HepG2 (cell line): Measurements from ENCODE around the gene PLVAP. TPM values are rescaled to one million over a fixed set of nuclear protein-coding genes. Genes with fewer than 3 reads are reported as not detected.
A peak's percentile ranks its signal among the peaks of the same experiment; 100 is the strongest.

Experiments
- CENPX ChIP-seq: sonication (generic); formaldehyde crosslinking; IDR thresholded peaks from 2 replicates; pipeline ENCODE4 v1.9.0; 2021; ENCODE audit warnings: mild to moderate bottlenecking, missing genetic modification reagents, moderate library complexity
- ELF3 ChIP-seq: IDR thresholded peaks from 2 replicates; pipeline ENCODE4 v1.6.1; 2016; ENCODE audit warnings: missing genetic modification reagents, missing compliant biosample characterization
- FOXO1 ChIP-seq: sonication (generic); formaldehyde crosslinking; IDR thresholded peaks from 2 replicates; pipeline ENCODE4 v1.4.0; 2020; ENCODE audit warnings: missing genetic modification reagents
- NFIC ChIP-seq: IDR thresholded peaks from 2 replicates; pipeline ENCODE4 v1.6.1; 2012; ENCODE audit warnings: mild to moderate bottlenecking, low read length, inconsistent platforms
- PAXIP1 ChIP-seq: sonication (generic); formaldehyde crosslinking; conservative IDR thresholded peaks from 2 replicates; pipeline ENCODE4 v1.4.0; 2020; ENCODE audit warnings: mild to moderate bottlenecking, missing genetic modification reagents, moderate library complexity
- TERF1 ChIP-seq: sonication (generic); formaldehyde crosslinking; IDR thresholded peaks from 2 replicates; pipeline ENCODE4 v1.8.0; 2022; ENCODE audit warnings: mild to moderate bottlenecking, missing genetic modification reagents, moderate library complexity
- ZFP90 ChIP-seq: sonication (generic); formaldehyde crosslinking; IDR thresholded peaks from 2 replicates; pipeline ENCODE4 v1.8.0; 2022; ENCODE audit warnings: missing genetic modification reagents, mild to moderate bottlenecking, inconsistent platforms, borderline replicate concordance
- ZNF580 ChIP-seq: IDR thresholded peaks from 2 replicates; pipeline ENCODE4 v1.6.1; 2016; ENCODE audit warnings: low read depth, borderline replicate concordance
- ZNF605 ChIP-seq: sonication (generic); formaldehyde crosslinking; IDR thresholded peaks from 2 replicates; pipeline ENCODE4 v1.8.0; 2022; ENCODE audit warnings: mild to moderate bottlenecking, missing genetic modification reagents
- polyA plus RNA-seq, 8 experiments: library from polyadenylated mRNA; depleted of rRNA in 3 of 8; stranded (reverse) in 7 of 8; unstranded in 1 of 8; fragments of >200 nt; fragmentation: Illumina TruSeq in 4 of 8; extraction: Trizol in 4 of 8; gene quantifications; 2 replicates each; pipeline versions ENCODE4 v1.2.1 to v1.2.3, GENCODE V29; 2011 to 2016; ENCODE audit warnings: low read depth in 4 of 8, missing spikeins in 1 of 8, mixed read lengths in 1 of 8; ENCODE audit not compliant: insufficient read depth in 1 of 8
- total RNA-seq, 5 experiments: library from RNA; depleted of rRNA; stranded (reverse); fragments of >200 nt; fragmentation: Illumina TruSeq; extraction: Trizol; gene quantifications; 2 replicates each; pipeline ENCODE4 v1.2.3, GENCODE V29; 2016; ENCODE audit warnings: low read depth in 1 of 5
- TF ChIP-seq, protein P1 (sequence below): sonication (generic); formaldehyde crosslinking; IDR thresholded peaks from 2 replicates; pipeline ENCODE4 v1.4.0; 2020; ENCODE audit warnings: missing genetic modification reagents
- TF ChIP-seq, protein P2 (sequence below): sonication (generic); formaldehyde crosslinking; IDR thresholded peaks from 2 replicates; pipeline ENCODE4; 2020; ENCODE audit warnings: missing genetic modification reagents, mild to moderate bottlenecking, borderline replicate concordance
- TF ChIP-seq, protein P3 (sequence below): IDR thresholded peaks from 2 replicates; pipeline ENCODE4 v1.6.1; 2016; ENCODE audit warnings: mild to moderate bottlenecking
- TF ChIP-seq, protein P4 (sequence below): sonication (generic); formaldehyde crosslinking; IDR thresholded peaks from 2 replicates; pipeline ENCODE4 v1.4.0; 2020; ENCODE audit warnings: missing genetic modification reagents

Gene PLVAP
- total and polyA plus RNA-seq, 2 of the 13 experiments (the other 11 are each of a cell fraction or from before 2014, with no cell fraction given), result 0.26 TPM; not detected in 1

- TF ChIP-seq TERF1 (CRISPR knock-in tag), result no peak
- TF ChIP-seq ZNF580, result peak; percentile 46; the same call in 1 of the 2 replicates
- TF ChIP-seq PAXIP1 (CRISPR knock-in tag), result peak; percentile 32; the same call in 1 of the 2 replicates
- TF ChIP-seq, protein P1, sequence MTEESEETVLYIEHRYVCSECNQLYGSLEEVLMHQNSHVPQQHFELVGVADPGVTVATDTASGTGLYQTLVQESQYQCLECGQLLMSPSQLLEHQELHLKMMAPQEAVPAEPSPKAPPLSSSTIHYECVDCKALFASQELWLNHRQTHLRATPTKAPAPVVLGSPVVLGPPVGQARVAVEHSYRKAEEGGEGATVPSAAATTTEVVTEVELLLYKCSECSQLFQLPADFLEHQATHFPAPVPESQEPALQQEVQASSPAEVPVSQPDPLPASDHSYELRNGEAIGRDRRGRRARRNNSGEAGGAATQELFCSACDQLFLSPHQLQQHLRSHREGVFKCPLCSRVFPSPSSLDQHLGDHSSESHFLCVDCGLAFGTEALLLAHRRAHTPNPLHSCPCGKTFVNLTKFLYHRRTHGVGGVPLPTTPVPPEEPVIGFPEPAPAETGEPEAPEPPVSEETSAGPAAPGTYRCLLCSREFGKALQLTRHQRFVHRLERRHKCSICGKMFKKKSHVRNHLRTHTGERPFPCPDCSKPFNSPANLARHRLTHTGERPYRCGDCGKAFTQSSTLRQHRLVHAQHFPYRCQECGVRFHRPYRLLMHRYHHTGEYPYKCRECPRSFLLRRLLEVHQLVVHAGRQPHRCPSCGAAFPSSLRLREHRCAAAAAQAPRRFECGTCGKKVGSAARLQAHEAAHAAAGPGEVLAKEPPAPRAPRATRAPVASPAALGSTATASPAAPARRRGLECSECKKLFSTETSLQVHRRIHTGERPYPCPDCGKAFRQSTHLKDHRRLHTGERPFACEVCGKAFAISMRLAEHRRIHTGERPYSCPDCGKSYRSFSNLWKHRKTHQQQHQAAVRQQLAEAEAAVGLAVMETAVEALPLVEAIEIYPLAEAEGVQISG, result peak; percentile 21; the same call in 1 of the 2 replicates
- TF ChIP-seq CENPX, result no peak
- TF ChIP-seq, protein P2, sequence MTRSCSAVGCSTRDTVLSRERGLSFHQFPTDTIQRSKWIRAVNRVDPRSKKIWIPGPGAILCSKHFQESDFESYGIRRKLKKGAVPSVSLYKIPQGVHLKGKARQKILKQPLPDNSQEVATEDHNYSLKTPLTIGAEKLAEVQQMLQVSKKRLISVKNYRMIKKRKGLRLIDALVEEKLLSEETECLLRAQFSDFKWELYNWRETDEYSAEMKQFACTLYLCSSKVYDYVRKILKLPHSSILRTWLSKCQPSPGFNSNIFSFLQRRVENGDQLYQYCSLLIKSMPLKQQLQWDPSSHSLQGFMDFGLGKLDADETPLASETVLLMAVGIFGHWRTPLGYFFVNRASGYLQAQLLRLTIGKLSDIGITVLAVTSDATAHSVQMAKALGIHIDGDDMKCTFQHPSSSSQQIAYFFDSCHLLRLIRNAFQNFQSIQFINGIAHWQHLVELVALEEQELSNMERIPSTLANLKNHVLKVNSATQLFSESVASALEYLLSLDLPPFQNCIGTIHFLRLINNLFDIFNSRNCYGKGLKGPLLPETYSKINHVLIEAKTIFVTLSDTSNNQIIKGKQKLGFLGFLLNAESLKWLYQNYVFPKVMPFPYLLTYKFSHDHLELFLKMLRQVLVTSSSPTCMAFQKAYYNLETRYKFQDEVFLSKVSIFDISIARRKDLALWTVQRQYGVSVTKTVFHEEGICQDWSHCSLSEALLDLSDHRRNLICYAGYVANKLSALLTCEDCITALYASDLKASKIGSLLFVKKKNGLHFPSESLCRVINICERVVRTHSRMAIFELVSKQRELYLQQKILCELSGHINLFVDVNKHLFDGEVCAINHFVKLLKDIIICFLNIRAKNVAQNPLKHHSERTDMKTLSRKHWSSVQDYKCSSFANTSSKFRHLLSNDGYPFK (CRISPR knock-in tag), result 0 out of 2 replicates have a peak, but pooled peaks have one; percentile 38
- TF ChIP-seq ELF3 (CRISPR knock-in tag), result peak; percentile 44
- peak; percentile 58 for TF ChIP-seq ZNF605
- TF ChIP-seq, protein P3, sequence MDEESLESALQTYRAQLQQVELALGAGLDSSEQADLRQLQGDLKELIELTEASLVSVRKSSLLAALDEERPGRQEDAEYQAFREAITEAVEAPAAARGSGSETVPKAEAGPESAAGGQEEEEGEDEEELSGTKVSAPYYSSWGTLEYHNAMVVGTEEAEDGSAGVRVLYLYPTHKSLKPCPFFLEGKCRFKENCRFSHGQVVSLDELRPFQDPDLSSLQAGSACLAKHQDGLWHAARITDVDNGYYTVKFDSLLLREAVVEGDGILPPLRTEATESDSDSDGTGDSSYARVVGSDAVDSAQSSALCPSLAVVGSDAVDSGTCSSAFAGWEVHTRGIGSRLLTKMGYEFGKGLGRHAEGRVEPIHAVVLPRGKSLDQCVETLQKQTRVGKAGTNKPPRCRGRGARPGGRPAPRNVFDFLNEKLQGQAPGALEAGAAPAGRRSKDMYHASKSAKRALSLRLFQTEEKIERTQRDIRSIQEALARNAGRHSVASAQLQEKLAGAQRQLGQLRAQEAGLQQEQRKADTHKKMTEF (CRISPR knock-in tag), result peak; percentile 86
- TF ChIP-seq ZFP90 (CRISPR knock-in tag), result no peak
- TF ChIP-seq FOXO1 (CRISPR knock-in tag), result 0 out of 2 replicates have a peak, but pooled peaks have one; percentile 16
- TF ChIP-seq, protein P4, sequence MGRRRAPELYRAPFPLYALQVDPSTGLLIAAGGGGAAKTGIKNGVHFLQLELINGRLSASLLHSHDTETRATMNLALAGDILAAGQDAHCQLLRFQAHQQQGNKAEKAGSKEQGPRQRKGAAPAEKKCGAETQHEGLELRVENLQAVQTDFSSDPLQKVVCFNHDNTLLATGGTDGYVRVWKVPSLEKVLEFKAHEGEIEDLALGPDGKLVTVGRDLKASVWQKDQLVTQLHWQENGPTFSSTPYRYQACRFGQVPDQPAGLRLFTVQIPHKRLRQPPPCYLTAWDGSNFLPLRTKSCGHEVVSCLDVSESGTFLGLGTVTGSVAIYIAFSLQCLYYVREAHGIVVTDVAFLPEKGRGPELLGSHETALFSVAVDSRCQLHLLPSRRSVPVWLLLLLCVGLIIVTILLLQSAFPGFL (CRISPR knock-in tag), result no peak
- peak; percentile 66; the same call in 1 of the 2 replicates for TF ChIP-seq NFIC
These were observed 28.3 kb upstream of the PLVAP start, which contains the start of gene BST2 (continued) for GRCh38 chr19:17405250-17406045.
